GM12874 (cell line): ENCODE measurements around the gene RHOT1.

ENCODE experiments used
- TF ChIP-seq, protein P1 (sequence below): IDR thresholded peaks from 2 replicates; pipeline ENCODE4 v1.5.1; 2011; ENCODE audit warnings: low read depth, mild to moderate bottlenecking, control low read depth, low read length, moderate library complexity; ENCODE audit not compliant: insufficient read depth

RHOT1 gene

DNA sequence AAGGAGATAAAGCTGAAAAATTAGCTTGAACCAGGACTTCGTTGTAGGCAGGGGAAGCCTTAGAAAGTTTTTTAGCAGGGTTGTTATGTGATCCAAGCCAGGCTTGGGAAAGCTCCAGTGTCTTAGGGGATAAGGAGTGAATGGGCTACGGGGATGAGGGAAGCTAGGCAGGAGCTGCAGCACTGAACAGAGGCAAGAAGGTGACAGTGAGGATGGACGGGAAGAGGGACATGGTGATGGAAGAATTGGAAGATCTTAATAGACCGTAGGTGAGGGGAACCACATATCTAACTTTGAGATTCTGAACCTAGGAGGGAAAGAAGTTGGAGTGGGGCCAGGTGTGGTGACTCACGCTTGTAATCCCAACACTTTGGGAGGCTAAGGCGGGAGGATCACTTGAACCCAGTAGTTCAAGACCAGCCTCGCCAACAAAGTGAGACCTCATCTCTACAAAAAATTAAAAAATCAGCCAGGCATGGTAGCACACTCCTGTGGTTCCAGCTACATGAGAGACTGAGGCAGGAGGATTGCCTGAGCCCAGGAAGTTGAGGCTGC is 126.5 kb downstream of the RHOT1 start:
- TF ChIP-seq, protein P1, sequence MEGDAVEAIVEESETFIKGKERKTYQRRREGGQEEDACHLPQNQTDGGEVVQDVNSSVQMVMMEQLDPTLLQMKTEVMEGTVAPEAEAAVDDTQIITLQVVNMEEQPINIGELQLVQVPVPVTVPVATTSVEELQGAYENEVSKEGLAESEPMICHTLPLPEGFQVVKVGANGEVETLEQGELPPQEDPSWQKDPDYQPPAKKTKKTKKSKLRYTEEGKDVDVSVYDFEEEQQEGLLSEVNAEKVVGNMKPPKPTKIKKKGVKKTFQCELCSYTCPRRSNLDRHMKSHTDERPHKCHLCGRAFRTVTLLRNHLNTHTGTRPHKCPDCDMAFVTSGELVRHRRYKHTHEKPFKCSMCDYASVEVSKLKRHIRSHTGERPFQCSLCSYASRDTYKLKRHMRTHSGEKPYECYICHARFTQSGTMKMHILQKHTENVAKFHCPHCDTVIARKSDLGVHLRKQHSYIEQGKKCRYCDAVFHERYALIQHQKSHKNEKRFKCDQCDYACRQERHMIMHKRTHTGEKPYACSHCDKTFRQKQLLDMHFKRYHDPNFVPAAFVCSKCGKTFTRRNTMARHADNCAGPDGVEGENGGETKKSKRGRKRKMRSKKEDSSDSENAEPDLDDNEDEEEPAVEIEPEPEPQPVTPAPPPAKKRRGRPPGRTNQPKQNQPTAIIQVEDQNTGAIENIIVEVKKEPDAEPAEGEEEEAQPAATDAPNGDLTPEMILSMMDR = no peak

DNA sequence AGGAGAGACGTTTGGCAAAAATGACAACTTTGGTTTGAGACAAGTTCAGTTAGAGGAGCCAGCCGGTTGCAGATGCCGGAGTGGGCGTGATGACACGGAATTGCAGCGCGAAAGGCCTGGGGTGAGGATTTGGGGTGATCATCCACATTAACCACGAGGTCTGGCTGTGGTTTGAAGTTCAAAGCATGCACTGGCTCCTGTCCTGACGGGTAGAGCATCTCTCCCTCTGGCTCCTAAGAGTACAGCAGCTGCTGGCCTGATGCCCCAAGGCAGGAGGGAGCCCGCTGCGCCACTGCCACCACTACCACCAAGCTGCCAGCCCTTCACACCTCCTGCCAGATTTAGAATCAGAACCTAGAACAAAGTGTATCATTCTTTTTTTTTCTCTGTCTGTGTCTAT is 127.1 kb downstream of the RHOT1 start:
- TF ChIP-seq, protein P1 = no peak

DNA sequence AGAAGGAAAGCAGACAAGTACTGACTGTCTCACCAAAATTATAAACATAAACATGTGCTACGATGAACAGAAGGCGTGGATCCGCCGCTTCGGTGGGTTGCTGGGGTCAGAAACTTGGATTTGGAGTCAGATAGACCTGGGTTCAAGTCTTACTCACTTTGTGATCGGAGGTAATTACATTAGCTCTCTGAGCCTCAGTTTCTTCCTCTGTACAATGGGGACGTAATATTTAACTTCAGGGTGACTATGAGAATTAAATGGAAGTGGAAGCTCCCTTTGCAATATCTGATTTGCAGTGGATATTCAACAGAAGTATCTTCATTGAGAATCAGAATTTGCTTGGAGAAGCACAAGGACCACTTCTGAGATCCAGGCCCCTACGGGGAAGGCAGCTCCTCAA is 129.5 kb downstream of the RHOT1 start:
- TF ChIP-seq, protein P1 = no peak

DNA sequence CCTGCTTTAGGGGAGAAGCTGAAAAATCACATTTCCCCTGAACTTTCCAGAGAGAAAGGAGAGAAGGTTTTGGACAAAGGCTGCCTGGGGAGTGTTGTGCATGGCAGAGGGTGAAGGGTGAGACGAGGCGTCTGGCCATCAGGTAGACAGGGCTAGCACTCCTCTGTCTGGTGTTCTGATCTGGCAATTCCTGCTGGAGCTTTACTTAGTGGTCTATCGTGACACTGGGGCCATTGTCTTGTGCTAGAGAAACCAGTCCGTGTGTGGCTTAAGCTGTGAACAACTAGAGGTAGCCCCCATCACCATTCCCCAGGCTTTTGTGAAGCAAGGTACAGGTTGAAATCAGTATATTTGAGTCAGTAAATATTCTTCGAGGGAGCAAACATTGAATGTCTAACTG is 131.8 kb downstream of the RHOT1 start:
- TF ChIP-seq, protein P1 = no peak

DNA sequence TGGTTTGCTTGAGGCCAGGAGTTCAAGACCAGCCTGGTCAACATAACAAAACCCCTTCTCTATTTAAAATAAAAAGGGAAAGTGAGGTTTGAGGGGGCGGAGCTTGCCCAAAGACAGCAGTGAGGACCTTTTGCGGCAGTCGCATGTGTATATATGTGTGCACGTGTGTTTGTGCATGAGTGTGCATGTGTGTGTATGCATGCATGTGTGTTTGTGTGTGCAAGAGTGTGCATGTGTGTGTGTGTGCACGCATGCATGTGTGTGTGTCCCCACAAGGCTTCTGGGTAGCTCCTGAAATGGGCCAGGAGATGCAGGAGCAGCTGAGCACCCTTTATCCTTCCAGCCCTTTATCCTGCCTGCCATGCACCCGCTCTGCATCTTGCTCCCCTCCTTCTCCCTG is 132.3 kb downstream of the RHOT1 start:
- TF ChIP-seq, protein P1 = no peak
